GM23248 (cell line): ENCODE measurements around the gene IL21R.

Experiments
- EZH2 ChIP-seq: fragments of 200-600 bp; sonication (generic); IDR thresholded peaks from 2 replicates; pipeline ENCODE4 v1.6.1; 2018; ENCODE audit warnings: antibody characterized with exemption, mild to moderate bottlenecking; ENCODE audit not compliant: insufficient read depth, poor library complexity, severe bottlenecking
- EZH2phosphoT487 ChIP-seq: fragments of 200-600 bp; sonication (generic); IDR thresholded peaks from 2 replicates; pipeline ENCODE4 v1.6.1; 2018; ENCODE audit warnings: antibody characterized with exemption, moderate library complexity, mild to moderate bottlenecking, low read depth; ENCODE audit not compliant: insufficient read depth

GRCh38 chr16:27489906-27490305, 87.9 kb downstream of the IL21R start:
- TF ChIP-seq EZH2phosphoT487 (no peak), EZH2 (no peak)
